ENCODE data around the gene LORICRIN. TPM values are rescaled to one million over a fixed set of nuclear protein-coding genes. Genes with fewer than 3 reads are reported as not detected.
"Not testable (repeated sequence)": the region's sequence is repeated elsewhere in the genome, so short reads cannot be mapped to it uniquely, and the experiment has no call there.

The LORICRIN gene, protein sequence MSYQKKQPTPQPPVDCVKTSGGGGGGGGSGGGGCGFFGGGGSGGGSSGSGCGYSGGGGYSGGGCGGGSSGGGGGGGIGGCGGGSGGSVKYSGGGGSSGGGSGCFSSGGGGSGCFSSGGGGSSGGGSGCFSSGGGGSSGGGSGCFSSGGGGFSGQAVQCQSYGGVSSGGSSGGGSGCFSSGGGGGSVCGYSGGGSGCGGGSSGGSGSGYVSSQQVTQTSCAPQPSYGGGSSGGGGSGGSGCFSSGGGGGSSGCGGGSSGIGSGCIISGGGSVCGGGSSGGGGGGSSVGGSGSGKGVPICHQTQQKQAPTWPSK
- polyA plus RNA-seq (ENCODE audit: insufficient read length): not detected

GRCh38 chr1:153259387-153259786, at the start of gene LORICRIN:
LORICRIN (plus strand) TSS chr1:153259687; CDS start chr1:153260950, 1,263 bp downstream.
- DNase-seq (ENCODE audit: low read depth): no peak

GRCh38 chr1:153210206-153210605, 49.3 kb upstream of the LORICRIN start:
- no peak for DNase-seq (ENCODE audit: low read depth)

DNA sequence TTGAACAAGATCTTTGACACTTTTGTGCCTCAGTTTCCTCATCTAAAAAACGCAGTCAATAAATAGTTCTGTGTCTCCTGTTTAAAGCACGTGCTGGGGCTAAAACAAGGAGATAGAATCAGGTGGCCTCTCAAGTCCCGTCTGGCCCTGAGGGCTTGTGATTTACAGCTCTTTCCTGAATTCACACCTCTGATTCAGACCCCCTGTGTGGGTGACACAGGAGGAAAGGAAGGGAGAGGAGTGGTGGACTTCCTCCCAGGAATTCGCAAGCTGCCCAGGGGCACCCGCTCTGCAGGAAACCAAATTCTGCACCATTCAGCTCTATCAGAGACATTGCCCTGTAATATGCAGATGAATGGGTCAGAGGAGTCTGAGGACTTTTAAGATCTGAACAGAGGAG, 47.3 kb upstream of the LORICRIN start:
- DNase-seq (ENCODE audit: low read depth): no peak

DNA sequence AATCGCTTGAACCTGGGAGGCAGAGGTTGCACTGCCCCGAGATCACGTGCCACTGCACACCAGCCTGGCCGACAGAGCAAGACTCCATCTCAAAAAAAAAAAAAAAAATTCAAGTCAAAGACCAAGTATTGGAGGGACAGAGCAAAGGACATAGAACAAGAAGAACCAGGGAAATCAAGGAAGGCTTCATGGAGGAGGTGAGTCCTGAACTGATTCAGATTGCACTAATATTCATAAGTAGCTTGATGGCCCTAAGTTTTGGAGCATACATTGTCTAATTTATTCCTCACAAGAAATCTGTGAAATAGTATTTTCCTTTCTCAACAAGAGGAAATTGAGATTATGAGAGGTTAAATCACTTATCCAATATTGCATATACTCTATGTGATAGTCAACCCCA, 46.0 kb upstream of the LORICRIN start:
- DNase-seq (ENCODE audit: low read depth): no peak

DNA sequence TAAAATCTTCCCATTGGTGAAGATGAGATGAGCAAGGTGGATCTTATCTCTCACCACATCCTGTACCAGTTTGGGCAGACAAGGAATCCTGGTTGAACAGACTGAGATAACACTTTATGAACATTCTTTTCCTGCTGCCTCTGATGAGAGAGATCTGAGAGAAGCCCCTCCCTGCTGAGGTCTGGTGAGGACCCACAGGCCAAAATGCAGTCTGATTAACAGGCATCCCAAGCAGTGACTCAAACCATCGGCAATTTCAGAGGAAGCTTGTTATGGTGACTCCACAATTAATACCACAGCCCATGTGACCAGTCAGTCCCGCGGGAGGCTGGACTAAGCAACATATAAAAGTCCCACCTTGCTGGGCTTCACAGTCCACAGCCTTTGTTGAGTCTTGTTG, 42.3 kb upstream of the LORICRIN start, which contains the start of gene PRR9:
Gene PRR9, plus strand, starts transcription at position 373 of the 400 bp plus-strand sequence. CDS start 561 bp downstream, outside the sequence.
- no peak for DNase-seq (ENCODE audit: low read depth)

- no peak for DNase-seq (ENCODE audit: low read depth)
These were observed 41.6 kb upstream of the LORICRIN start for GRCh38 chr1:153217744-153218416.

GRCh38 chr1:153220606-153221303, 38.7 kb upstream of the LORICRIN start:
- no peak for DNase-seq (ENCODE audit: low read depth)

GRCh38 chr1:153223040-153223891, 36.2 kb upstream of the LORICRIN start:
- not testable (repeated sequence) for DNase-seq (ENCODE audit: low read depth)

DNA sequence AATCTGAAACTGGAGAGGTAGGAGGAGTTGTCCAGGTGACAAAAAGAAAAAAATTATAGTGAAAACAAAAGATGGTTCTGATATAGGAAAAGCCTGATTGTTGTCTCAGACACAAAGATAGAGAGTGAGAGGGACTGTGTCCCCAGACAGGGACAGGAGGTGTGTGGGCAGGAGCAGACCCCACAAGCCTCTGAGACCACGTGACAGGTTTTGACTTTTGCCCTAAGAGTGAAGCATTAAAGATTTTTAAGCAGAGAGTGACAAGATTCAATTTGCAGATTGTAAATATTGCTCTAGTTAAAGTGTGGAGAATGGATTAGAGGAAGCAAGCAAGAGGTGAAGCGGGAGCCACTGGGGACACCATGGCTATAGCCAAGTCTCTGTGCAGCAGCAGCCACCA, 31.7 kb upstream of the LORICRIN start:
- DNase-seq (ENCODE audit: low read depth): no peak

DNA sequence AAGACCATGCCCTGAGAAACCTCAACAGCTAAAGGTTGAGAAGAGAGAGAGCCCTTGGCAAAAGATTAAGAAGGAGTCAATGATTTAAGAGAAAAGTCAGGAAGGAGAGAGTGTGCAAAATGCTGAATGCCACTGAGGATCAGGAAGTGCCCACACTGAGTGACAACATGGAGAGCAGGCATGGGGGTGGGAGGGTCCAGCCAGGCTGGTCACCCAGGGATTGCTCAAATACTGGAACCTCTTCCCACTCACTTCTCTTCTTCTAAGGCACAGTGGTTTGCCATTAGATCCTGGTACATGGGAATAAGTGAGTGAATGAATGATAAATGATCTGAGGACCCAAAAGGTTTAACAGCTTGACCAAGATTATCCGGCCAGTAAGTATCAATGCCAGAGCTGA, 31.0 kb upstream of the LORICRIN start:
- DNase-seq (ENCODE audit: low read depth): no peak

DNA sequence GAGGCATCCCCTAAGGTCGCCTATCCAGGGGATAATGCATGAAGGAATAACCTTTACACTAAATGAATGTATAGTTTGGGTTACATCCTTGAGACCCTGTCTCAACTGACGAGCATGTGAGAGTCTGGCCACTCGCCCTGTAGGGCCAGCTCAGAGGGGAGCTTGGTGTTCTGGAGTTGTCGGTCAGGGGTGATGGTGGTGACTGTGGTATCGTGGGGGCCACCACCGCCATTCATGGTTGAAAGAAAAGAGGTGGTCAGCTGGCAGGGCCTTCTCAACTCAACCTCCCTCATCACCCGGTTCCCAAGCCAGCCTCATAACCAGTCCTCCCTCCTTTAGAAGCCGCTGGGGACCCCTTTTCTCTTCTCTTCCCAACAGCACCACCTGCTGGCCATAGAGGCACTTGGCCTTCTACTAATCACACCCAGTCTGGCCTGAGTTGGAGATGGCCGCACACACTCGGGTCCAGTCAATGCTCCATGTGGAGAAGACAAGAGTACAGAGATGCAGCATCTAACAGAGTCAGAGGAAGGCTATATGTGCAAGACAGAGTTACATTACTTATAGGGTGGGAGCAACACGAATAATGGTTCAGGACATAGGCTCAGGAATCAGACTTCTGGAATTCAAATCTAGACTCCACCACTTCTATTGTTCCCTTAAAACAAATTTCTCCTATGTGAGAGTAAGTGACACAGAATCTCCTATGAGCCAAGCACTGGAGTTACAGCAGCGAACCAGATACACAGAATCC, 30.2 kb upstream of the LORICRIN start:
- DNase-seq (ENCODE audit: low read depth): not testable (repeated sequence)

GRCh38 chr1:153231363-153231762, 28.1 kb upstream of the LORICRIN start:
- no peak for DNase-seq (ENCODE audit: low read depth)

- DNase-seq (ENCODE audit: low read depth): no peak
These were observed 27.7 kb upstream of the LORICRIN start for GRCh38 chr1:153231785-153232184.

DNA sequence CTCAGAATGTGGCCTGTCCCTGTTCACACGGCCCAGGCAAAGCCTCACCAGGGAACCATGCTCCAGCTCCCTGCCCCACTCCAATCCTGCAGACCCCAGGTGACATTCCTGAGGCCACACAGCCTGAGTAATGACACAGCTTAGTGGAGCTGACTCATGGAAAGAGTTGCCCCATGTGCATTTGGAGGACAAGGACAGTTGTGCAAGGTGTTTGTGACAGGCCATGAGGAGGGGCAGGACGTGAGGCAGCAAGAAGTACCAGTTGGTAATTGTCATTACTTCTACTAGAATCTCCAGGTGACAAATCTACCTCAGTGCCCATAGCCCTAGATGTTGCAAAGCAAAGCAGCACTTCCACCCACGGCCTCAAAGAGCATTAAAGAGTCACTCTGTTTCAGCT, 26.9 kb upstream of the LORICRIN start:
- DNase-seq (ENCODE audit: low read depth): no peak

GRCh38 chr1:153233448-153233847, 26.0 kb upstream of the LORICRIN start:
- DNase-seq (ENCODE audit: low read depth): no peak

DNA sequence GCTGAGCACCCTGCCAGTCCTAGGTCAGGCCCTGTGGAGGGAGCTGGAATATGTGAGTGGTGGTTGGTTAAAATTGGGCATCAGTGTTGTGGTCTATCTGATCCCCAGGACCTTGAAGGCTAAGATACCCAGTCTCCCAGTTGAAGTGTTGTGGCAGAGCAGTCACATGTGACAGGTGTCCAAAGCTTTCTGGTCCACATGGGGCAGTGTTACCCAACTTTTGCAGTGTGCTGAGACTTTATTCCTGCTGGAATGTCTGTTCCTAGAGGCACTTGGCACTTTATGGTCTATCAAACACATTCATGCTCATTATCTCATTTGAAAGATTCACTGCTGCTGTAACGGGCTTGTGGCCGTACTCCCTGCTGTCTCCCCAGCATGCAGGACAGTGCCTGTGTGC, 21.0 kb upstream of the LORICRIN start:
- DNase-seq (ENCODE audit: low read depth): no peak

GRCh38 chr1:153242160-153242559, 17.3 kb upstream of the LORICRIN start:
- DNase-seq (ENCODE audit: low read depth): no peak

DNA sequence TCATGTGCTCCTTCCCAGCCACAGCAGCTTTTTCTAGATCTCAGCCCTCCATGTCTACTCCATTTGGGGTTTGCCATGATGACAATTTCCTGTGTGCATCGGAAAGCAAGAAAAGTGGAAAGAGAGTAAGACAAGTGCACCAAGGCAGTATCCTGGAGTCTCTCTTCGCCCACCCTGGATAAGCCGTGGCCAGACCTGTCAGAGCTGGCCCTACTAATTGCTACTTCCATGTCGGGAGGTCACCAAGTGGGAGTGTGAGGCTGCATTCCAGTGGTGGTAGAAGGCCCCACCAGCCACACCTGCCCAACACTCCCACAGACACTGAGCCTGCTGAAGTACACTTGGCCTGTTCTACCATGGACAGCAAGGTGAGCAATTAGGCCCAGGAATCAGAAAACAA, 14.0 kb upstream of the LORICRIN start:
- no peak for DNase-seq (ENCODE audit: low read depth)

DNA sequence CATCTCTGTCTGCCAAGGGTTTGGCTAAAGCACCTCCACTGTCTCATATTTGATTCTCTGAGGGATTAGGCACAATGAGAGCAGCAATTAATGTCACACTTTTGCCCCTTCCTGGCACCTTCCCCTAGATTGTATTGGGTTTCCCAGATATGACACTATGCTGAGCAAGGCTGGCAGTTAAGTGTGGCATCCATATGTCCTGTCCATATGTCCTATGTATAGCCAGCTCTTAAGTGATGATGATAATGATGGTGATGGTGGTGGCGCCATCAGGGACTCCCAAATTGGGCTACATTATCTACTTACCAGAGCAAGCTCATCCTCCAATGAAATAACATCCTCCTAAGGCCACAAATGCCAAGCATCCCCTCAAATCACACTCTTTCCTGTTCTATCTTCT, 13.5 kb upstream of the LORICRIN start:
- no peak for DNase-seq (ENCODE audit: low read depth)

GRCh38 chr1:153246825-153247224, 12.7 kb upstream of the LORICRIN start:
- no peak for DNase-seq (ENCODE audit: low read depth)

Data from forelimb muscle (tissue), 1 donor.